ENCODE data around the gene PARD3.

PARD3 gene

GRCh38 chr10:34102237-34102673 is 712.8 kb downstream of the PARD3 start:
- no peak overlapping the region for H3K4me3 ChIP-seq (ENCODE audit: control insufficient read depth, low read depth, low read length)
- DNase-seq (ENCODE audit: low read depth): peak; percentile 93
- TF ChIP-seq, protein P1, sequence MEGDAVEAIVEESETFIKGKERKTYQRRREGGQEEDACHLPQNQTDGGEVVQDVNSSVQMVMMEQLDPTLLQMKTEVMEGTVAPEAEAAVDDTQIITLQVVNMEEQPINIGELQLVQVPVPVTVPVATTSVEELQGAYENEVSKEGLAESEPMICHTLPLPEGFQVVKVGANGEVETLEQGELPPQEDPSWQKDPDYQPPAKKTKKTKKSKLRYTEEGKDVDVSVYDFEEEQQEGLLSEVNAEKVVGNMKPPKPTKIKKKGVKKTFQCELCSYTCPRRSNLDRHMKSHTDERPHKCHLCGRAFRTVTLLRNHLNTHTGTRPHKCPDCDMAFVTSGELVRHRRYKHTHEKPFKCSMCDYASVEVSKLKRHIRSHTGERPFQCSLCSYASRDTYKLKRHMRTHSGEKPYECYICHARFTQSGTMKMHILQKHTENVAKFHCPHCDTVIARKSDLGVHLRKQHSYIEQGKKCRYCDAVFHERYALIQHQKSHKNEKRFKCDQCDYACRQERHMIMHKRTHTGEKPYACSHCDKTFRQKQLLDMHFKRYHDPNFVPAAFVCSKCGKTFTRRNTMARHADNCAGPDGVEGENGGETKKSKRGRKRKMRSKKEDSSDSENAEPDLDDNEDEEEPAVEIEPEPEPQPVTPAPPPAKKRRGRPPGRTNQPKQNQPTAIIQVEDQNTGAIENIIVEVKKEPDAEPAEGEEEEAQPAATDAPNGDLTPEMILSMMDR (conservative IDR thresholded peaks at IDR 0.05; ENCODE audit: control insufficient read depth, insufficient read depth, low read depth, low read length): no peak

DNA sequence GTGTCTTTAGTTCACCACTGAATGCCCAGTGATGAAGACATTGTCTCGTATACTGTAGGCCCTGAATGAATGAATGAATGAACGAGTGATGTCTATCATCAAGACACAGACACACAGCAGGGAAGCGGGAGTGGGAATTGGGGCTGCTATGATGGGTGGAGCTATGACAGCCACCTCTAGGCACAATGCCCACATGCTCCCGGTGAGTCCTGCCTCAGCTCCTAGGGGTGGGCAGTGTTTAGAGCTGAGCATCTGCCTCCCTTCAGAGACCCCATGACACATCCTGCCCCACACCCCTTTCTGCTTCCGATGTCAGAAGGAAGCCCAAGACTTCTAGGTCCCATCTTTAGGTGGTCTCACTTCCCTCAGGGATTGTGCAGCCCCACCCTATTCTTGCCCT is 714.1 kb downstream of the PARD3 start:
- TF ChIP-seq, protein P1 (conservative IDR thresholded peaks at IDR 0.05; ENCODE audit: control insufficient read depth, insufficient read depth, low read depth, low read length): no peak
- H3K4me3 ChIP-seq (ENCODE audit: control insufficient read depth, low read depth, low read length): no peak overlapping the region
- DNase-seq (ENCODE audit: low read depth): no peak

- no peak overlapping the region for H3K4me3 ChIP-seq (ENCODE audit: control insufficient read depth, low read depth, low read length)
- DNase-seq (ENCODE audit: low read depth): no peak
- TF ChIP-seq, protein P1 (conservative IDR thresholded peaks at IDR 0.05; ENCODE audit: control insufficient read depth, insufficient read depth, low read depth, low read length): no peak
Measured at GRCh38 chr10:34098821-34099567, 716.1 kb downstream of the PARD3 start.

DNA sequence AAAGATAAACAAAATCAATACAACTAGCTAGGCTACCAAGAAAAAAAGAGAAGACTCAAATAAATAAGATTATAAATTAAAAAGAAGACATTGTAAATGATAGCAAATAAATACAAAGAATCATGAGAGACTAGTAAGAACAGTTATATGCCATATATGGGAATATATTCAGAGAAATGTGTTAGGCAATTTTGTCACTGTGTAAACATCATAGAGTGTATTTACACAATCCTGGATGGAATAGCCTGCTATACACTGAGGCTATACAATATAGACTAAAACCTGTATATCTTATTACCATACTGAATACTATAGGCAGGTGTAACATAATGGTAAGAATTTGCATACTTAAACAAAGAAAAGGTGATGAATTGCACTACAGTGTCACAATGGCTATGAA is 717.4 kb downstream of the PARD3 start:
- DNase-seq (ENCODE audit: low read depth): no peak
- TF ChIP-seq, protein P1 (conservative IDR thresholded peaks at IDR 0.05; ENCODE audit: control insufficient read depth, insufficient read depth, low read depth, low read length): no peak
- H3K4me3 ChIP-seq (ENCODE audit: control insufficient read depth, low read depth, low read length): no peak overlapping the region

- no peak overlapping the region for H3K4me3 ChIP-seq (ENCODE audit: control insufficient read depth, low read depth, low read length)
- DNase-seq (ENCODE audit: low read depth): no peak
- TF ChIP-seq, protein P1 (conservative IDR thresholded peaks at IDR 0.05; ENCODE audit: control insufficient read depth, insufficient read depth, low read depth, low read length): no peak
Measured at GRCh38 chr10:34094961-34095360, 720.1 kb downstream of the PARD3 start.

DNA sequence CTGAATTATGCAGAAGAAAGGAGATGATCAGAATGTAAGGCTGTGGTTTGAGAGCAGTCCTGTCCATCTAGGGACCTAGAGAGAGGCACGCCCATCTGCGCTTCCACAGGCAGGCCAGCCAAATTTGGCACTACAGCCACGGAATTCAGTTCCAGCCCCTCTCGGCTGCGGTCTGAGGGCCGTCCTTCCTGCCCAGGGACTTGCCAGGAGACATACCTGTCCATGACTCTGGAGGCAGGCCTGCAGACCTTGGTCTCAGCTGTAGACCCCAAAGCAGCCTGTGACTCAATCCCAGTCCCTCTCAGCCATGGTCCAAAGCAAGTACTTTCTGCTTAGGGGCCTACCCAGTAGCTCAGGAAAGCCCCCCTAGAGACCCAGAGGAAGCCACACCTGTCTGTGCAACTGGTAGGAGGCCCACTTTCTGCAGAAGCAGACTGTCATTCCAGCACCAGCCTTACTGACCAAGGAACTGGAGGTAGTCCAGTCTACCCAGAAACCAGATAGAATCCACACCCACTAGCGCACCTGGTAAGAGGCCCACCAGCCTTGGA is 720.9 kb downstream of the PARD3 start:
- TF ChIP-seq, protein P1 (conservative IDR thresholded peaks at IDR 0.05; ENCODE audit: control insufficient read depth, insufficient read depth, low read depth, low read length): no peak
- H3K4me3 ChIP-seq (ENCODE audit: control insufficient read depth, low read depth, low read length): no peak overlapping the region
- no peak for DNase-seq (ENCODE audit: low read depth)

Data from fibroblast of mammary gland (primary cell).